ENCODE data around the gene MYBPC3.
"Not testable (repeated sequence)": the region's sequence is repeated elsewhere in the genome, so short reads cannot be mapped to it uniquely, and the experiment has no call there.

Gene MYBPC3

GRCh38 chr11:47324520-47324919 lies 28.0 kb downstream of the MYBPC3 start:
- DNase-seq (ENCODE audit: low read depth in 2 of 2), result no peak

- DNase-seq (ENCODE audit: low read depth in 2 of 2), result no peak
Observed at GRCh38 chr11:47318166-47318565, 34.3 kb downstream of the MYBPC3 start.

GRCh38 chr11:47317064-47317828 lies 35.3 kb downstream of the MYBPC3 start:
- DNase-seq (ENCODE audit: low read depth in 2 of 2), result no peak

GRCh38 chr11:47316501-47316900 lies 36.0 kb downstream of the MYBPC3 start:
- DNase-seq (ENCODE audit: low read depth in 2 of 2), result not testable (repeated sequence)

- DNase-seq (ENCODE audit: low read depth in 2 of 2), result no peak
Observed at GRCh38 chr11:47314992-47315391, 37.5 kb downstream of the MYBPC3 start.

GRCh38 chr11:47308050-47308823 lies 44.3 kb downstream of the MYBPC3 start:
- DNase-seq (ENCODE audit: low read depth in 2 of 2), result no peak

- DNase-seq (ENCODE audit: low read depth in 2 of 2), result no peak
Observed at GRCh38 chr11:47306484-47306844, 46.0 kb downstream of the MYBPC3 start.

GRCh38 chr11:47305734-47306483 lies 46.6 kb downstream of the MYBPC3 start:
- no peak for DNase-seq (ENCODE audit: low read depth in 2 of 2)

GRCh38 chr11:47302853-47303252 lies 49.6 kb downstream of the MYBPC3 start:
- no peak for DNase-seq (ENCODE audit: low read depth in 2 of 2)

- DNase-seq (ENCODE audit: low read depth in 2 of 2), result no peak
Observed at GRCh38 chr11:47299078-47299477, 53.4 kb downstream of the MYBPC3 start.

- no peak for DNase-seq (ENCODE audit: low read depth in 2 of 2)
Observed at GRCh38 chr11:47296045-47296444, 56.5 kb downstream of the MYBPC3 start.

GRCh38 chr11:47295385-47295784 lies 57.1 kb downstream of the MYBPC3 start:
- DNase-seq (ENCODE audit: low read depth in 2 of 2), result no peak

- no peak for DNase-seq (ENCODE audit: low read depth in 2 of 2)
Observed at GRCh38 chr11:47289856-47290255, 62.6 kb downstream of the MYBPC3 start.

- no peak for DNase-seq (ENCODE audit: low read depth in 2 of 2)
Observed at GRCh38 chr11:47288066-47288465, 64.4 kb downstream of the MYBPC3 start.

- DNase-seq (ENCODE audit: low read depth in 2 of 2), result no peak
Observed at GRCh38 chr11:47285969-47286770, 66.3 kb downstream of the MYBPC3 start.

GRCh38 chr11:47284151-47284550 lies 68.4 kb downstream of the MYBPC3 start:
- DNase-seq (ENCODE audit: low read depth in 2 of 2), result no peak

- DNase-seq (ENCODE audit: low read depth in 2 of 2), result no peak
Observed at GRCh38 chr11:47282462-47282861, 70.0 kb downstream of the MYBPC3 start.
